ENCODE results near the gene LRRC75B. TPM values are rescaled to one million over a fixed set of nuclear protein-coding genes. Genes with fewer than 3 reads are reported as not detected.
A peak's percentile ranks its signal among the peaks of the same experiment; 100 is the strongest.

The LRRC75B gene
- total and polyA plus RNA-seq, 2 of the 13 experiments (the other 11 are each of a cell fraction or from before 2014, with no cell fraction given), result 11.8 to 34.8 TPM

DNA sequence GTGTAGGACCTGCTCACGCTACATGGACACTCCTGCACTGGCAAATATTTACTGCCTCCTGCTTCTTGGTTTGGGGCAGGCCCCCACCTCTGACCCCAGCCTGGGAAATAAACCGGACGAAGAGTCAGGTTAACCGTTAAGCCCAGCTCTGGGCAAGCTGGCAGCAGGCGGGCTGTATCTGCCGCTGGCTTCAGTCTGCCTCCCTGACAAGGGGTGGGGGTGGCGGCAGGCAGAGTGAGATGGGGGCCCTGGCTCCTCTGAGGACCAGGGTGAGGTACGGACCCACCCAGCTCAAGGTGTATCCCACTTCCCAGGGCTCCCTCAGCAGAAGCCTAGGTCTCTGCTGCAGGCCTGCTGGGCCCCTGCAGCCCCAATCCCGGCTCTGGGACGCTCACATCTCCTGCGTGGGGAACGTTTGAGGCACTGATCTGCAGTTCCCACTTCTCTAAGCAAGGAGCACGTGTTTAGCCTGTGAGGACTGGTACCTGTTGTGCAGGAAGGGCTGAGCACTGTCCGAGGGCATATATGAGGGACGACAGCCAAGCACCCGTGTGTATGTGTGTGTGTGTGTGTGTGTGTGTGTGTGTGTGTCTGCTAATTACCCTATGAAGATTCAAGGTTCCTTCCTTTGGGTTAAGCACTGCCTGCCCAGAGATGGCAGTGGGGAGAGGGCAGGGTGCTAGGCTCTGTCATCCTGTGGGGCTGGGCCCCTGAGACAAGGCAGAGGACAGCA is 1.1 kb upstream of the LRRC75B start (continued):
- TF ChIP-seq, protein P1, sequence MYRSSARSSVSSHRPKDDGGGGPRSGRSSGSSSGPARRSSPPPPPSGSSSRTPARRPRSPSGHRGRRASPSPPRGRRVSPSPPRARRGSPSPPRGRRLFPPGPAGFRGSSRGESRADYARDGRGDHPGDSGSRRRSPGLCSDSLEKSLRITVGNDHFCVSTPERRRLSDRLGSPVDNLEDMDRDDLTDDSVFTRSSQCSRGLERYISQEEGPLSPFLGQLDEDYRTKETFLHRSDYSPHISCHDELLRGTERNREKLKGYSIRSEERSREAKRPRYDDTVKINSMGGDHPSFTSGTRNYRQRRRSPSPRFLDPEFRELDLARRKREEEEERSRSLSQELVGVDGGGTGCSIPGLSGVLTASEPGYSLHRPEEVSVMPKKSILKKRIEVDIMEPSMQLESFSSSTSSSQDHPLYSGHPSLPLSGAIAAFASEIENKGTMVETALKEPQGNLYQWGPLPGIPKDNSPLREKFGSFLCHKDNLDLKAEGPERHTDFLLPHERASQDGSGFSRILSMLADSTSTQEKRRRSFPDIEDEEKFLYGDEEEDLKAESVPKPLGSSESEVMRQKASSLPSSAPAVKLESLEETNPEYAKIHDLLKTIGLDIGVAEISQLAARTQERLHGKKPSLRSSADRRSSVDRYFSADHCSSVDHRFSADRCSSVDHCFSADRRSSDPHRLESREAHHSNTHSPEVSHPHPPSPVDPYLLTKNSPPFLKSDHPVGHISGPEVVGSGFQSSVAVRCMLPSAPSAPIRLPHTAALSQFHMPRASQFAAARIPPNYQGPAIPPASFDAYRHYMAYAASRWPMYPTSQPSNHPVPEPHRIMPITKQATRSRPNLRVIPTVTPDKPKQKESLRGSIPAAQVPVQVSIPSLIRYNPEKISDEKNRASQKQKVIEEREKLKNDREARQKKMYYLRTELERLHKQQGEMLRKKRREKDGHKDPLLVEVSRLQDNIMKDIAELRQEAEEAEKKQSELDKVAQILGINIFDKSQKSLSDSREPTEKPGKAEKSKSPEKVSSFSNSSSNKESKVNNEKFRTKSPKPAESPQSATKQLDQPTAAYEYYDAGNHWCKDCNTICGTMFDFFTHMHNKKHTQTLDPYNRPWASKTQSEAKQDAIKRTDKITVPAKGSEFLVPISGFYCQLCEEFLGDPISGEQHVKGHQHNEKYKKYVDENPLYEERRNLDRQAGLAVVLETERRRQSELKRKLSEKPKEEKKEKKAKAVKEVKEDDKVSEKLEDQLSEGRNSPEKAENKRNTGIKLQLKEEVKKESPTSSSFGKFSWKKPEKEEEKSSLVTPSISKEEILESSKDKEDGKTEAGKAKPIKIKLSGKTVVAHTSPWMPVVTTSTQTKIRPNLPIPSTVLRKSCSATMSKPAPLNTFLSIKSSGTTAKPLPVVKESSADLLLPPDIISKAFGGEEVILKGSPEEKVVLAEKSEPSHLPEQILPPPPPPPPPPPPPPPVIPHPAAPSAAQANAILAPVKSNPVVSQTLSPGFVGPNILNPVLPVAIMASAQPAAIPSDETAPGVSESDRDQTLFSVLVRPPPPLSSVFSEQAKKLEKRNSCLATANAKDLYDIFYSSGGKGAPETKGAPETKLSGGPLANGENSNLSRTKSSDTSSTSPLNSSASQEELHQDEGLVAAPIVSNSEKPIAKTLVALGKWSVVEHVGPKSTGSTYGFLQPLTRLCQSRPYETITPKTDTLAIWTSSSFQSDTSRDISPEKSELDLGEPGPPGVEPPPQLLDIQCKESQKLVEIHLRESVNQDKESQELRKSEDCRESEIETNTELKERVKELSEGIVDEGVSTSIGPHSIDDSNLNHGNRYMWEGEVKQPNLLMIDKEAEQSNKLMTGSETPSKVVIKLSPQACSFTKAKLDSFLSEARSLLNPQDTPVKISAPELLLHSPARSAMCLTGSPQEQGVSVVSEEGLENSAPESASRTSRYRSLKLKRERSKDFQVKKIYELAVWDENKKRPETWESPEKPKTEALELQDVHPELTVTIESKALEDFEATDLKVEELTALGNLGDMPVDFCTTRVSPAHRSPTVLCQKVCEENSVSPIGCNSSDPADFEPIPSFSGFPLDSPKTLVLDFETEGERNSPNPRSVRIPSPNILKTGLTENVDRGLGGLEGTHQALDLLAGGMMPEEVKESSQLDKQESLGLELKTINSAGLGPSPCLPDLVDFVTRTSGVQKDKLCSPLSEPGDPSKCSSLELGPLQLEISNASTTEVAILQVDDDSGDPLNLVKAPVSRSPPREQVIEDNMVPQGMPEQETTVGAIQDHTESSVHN (CRISPR knock-in tag; IDR thresholded peaks at IDR 0.05), result no peak
- TF ChIP-seq ZNF383 (CRISPR knock-in tag; IDR thresholded peaks at IDR 0.05; ENCODE audit: borderline replicate concordance) (no peak), ZFP36L1 (CRISPR knock-in tag; IDR thresholded peaks at IDR 0.05) (no peak), DPF2 (CRISPR knock-in tag; IDR thresholded peaks at IDR 0.05; ENCODE audit: borderline replicate concordance, low read depth) (no peak), ESRRA (CRISPR knock-in tag; IDR thresholded peaks at IDR 0.05; ENCODE audit: low read depth) (no peak), ZNF564 (CRISPR knock-in tag; IDR thresholded peaks at IDR 0.05) (0 out of 2 replicates have a peak, but pooled peaks have one; percentile 44), ZNF225 (CRISPR knock-in tag; IDR thresholded peaks at IDR 0.05) (no peak), MEIS1 (CRISPR knock-in tag; IDR thresholded peaks at IDR 0.05; ENCODE audit: borderline replicate concordance) (no peak), ZBTB38 (CRISPR knock-in tag; IDR thresholded peaks at IDR 0.05) (no peak), SOX13 (IDR thresholded peaks at IDR 0.05) (no peak), SOX13 (CRISPR knock-in tag; conservative IDR thresholded peaks at IDR 0.05 in 1 of 2, IDR thresholded peaks at IDR 0.05 in 1 of 2) (peak in 1 of 2 experiments; percentile 59; a peak in 1 of 4 replicates), RCOR2 (CRISPR knock-in tag; IDR thresholded peaks at IDR 0.05) (no peak), SOX6 (IDR thresholded peaks at IDR 0.05) (no peak), SOX6 (CRISPR knock-in tag; IDR thresholded peaks at IDR 0.05) (no peak), NR3C1 (CRISPR knock-in tag; IDR thresholded peaks at IDR 0.05) (no peak), THYN1 (CRISPR knock-in tag; IDR thresholded peaks at IDR 0.05; ENCODE audit: borderline replicate concordance, low read depth) (no peak)
- TF ChIP-seq, protein P2, sequence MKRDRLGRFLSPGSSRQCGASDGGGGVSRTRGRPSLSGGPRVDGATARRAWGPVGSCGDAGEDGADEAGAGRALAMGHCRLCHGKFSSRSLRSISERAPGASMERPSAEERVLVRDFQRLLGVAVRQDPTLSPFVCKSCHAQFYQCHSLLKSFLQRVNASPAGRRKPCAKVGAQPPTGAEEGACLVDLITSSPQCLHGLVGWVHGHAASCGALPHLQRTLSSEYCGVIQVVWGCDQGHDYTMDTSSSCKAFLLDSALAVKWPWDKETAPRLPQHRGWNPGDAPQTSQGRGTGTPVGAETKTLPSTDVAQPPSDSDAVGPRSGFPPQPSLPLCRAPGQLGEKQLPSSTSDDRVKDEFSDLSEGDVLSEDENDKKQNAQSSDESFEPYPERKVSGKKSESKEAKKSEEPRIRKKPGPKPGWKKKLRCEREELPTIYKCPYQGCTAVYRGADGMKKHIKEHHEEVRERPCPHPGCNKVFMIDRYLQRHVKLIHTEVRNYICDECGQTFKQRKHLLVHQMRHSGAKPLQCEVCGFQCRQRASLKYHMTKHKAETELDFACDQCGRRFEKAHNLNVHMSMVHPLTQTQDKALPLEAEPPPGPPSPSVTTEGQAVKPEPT (CRISPR knock-in tag; IDR thresholded peaks at IDR 0.05; ENCODE audit: low read depth), result no peak
- TF ChIP-seq, protein P3, sequence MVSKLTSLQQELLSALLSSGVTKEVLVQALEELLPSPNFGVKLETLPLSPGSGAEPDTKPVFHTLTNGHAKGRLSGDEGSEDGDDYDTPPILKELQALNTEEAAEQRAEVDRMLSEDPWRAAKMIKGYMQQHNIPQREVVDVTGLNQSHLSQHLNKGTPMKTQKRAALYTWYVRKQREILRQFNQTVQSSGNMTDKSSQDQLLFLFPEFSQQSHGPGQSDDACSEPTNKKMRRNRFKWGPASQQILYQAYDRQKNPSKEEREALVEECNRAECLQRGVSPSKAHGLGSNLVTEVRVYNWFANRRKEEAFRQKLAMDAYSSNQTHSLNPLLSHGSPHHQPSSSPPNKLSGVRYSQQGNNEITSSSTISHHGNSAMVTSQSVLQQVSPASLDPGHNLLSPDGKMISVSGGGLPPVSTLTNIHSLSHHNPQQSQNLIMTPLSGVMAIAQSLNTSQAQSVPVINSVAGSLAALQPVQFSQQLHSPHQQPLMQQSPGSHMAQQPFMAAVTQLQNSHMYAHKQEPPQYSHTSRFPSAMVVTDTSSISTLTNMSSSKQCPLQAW (CRISPR knock-in tag; IDR thresholded peaks at IDR 0.05), result 0 out of 2 replicates have a peak, but pooled peaks have one; percentile 46

All from HepG2 (cell line).